WI38 (cell line): Measurements from ENCODE around the gene SLC6A20.
"Not testable (repeated sequence)": the region's sequence is repeated elsewhere in the genome, so short reads cannot be mapped to it uniquely, and the experiment has no call there.

Experiments
- H3K4me3 ChIP-seq: 2 replicates; pipeline ENCODE4 v1.5.1; 2011; ENCODE audit warnings: low read depth, mild to moderate bottlenecking, control low read depth, low read length
- CTCF ChIP-seq: IDR thresholded peaks from 2 replicates; pipeline ENCODE4 v1.5.1; 2012; ENCODE audit warnings: low read depth, mild to moderate bottlenecking, control low read depth, low read length

The SLC6A20 gene

GRCh38 chr3:45751537-45752242, 44.6 kb downstream of the SLC6A20 start:
- TF ChIP-seq CTCF, result no peak
- no peak overlapping the region for H3K4me3 ChIP-seq

GRCh38 chr3:45749880-45750279, 46.5 kb downstream of the SLC6A20 start:
- TF ChIP-seq CTCF, result no peak
- no peak overlapping the region for H3K4me3 ChIP-seq

GRCh38 chr3:45749036-45749600, 47.2 kb downstream of the SLC6A20 start:
- not testable (repeated sequence) for H3K4me3 ChIP-seq

GRCh38 chr3:45748068-45748467, 48.3 kb downstream of the SLC6A20 start:
- no peak overlapping the region for H3K4me3 ChIP-seq
- TF ChIP-seq CTCF, result no peak

GRCh38 chr3:45746777-45747622, 49.3 kb downstream of the SLC6A20 start:
- no peak for TF ChIP-seq CTCF
- no peak overlapping the region for H3K4me3 ChIP-seq

GRCh38 chr3:45746165-45746776, 50.1 kb downstream of the SLC6A20 start:
- no peak overlapping the region for H3K4me3 ChIP-seq
- no peak for TF ChIP-seq CTCF

- TF ChIP-seq CTCF, result no peak
- no peak overlapping the region for H3K4me3 ChIP-seq
Observed at GRCh38 chr3:45742461-45743089, 53.8 kb downstream of the SLC6A20 start.
